ENCODE results near the gene ARHGEF4. TPM values are rescaled to one million over a fixed set of nuclear protein-coding genes. Genes with fewer than 3 reads are reported as not detected.

Gene ARHGEF4
- total RNA-seq, 2 experiments from 2014 or later: 4.2 to 4.3 TPM

GRCh38 chr2:130892793-130893785 lies 56.4 kb downstream of the ARHGEF4 start:
- no peaks in the 10 kb centered on the region for H3K9me3 Mint-ChIP-seq
- H3K4me1 Mint-ChIP-seq (ENCODE audit: low read depth): no peaks in the 10 kb centered on the region
- no peak overlapping the region for H3K4me3 Mint-ChIP-seq
- DNase-seq (no peak), ATAC-seq (no peak)
- no peaks in the 10 kb centered on the region for H3K36me3 Mint-ChIP-seq (ENCODE audit: low read depth)
- no peak for TF ChIP-seq CTCF (IDR thresholded peaks at IDR 0.05)
- ChIA-PET CTCF (interaction anchor here (1.1 kb wide), 1 partner anchor 11 kb away, joined by 3 read pairs; no protein-coding TSS in a partner anchor), POLR2A (no interaction called here)
- no peak overlapping the region for H3K27ac Mint-ChIP-seq
- intact Hi-C loops (cut with micrococcal nuclease): no loop called here
- peaks cover 9% of the 10 kb centered on the region for H3K27me3 Mint-ChIP-seq

GRCh38 chr2:130894326-130894942 lies 57.7 kb downstream of the ARHGEF4 start:
- Mint-ChIP-seq H3K4me1 (ENCODE audit: low read depth) (no peaks in the 10 kb centered on the region), H3K9me3 (no peaks in the 10 kb centered on the region), H3K27me3 (peaks cover 5% of the 10 kb centered on the region), H3K36me3 (ENCODE audit: low read depth) (no peaks in the 10 kb centered on the region), H3K4me3 (no peak overlapping the region), H3K27ac (no peak overlapping the region)
- no peak for TF ChIP-seq CTCF (IDR thresholded peaks at IDR 0.05)
- POLR2A ChIA-PET: no interaction called here
- ATAC-seq (no peak), DNase-seq (no peak)
- CTCF ChIA-PET: interaction anchor here (1.1 kb wide), 1 partner anchor 12 kb away, joined by 3 read pairs; no protein-coding TSS in a partner anchor
- intact Hi-C loops (cut with micrococcal nuclease): no loop called here

GRCh38 chr2:130896813-130897212 lies 60.1 kb downstream of the ARHGEF4 start:
- ATAC-seq (no peak), DNase-seq (no peak)
- CTCF ChIA-PET: no interaction called here
- Mint-ChIP-seq H3K27me3 (no peaks in the 10 kb centered on the region), H3K27ac (no peak overlapping the region), H3K4me1 (ENCODE audit: low read depth) (no peaks in the 10 kb centered on the region), H3K36me3 (ENCODE audit: low read depth) (no peaks in the 10 kb centered on the region), H3K9me3 (no peaks in the 10 kb centered on the region), H3K4me3 (no peak overlapping the region)
- no peak for TF ChIP-seq CTCF (IDR thresholded peaks at IDR 0.05)
- POLR2A ChIA-PET: no interaction called here
- intact Hi-C loops (cut with micrococcal nuclease): no loop called here

- Mint-ChIP-seq H3K36me3 (ENCODE audit: low read depth) (no peaks in the 10 kb centered on the region), H3K9me3 (no peaks in the 10 kb centered on the region), H3K4me1 (ENCODE audit: low read depth) (no peaks in the 10 kb centered on the region), H3K27ac (no peak overlapping the region), H3K27me3 (peaks cover 4% of the 10 kb centered on the region), H3K4me3 (no peak overlapping the region)
- DNase-seq (no peak), ATAC-seq (no peak)
- POLR2A ChIA-PET: no interaction called here
- TF ChIP-seq CTCF (IDR thresholded peaks at IDR 0.05): no peak
- CTCF ChIA-PET: no interaction called here
- intact Hi-C loops (cut with micrococcal nuclease): no loop called here
Observed at GRCh38 chr2:130898553-130898952, 61.8 kb downstream of the ARHGEF4 start.

GRCh38 chr2:130899306-130899705 lies 62.6 kb downstream of the ARHGEF4 start:
- no peak for TF ChIP-seq CTCF (IDR thresholded peaks at IDR 0.05)
- ChIA-PET CTCF (no interaction called here), POLR2A (no interaction called here)
- ATAC-seq: no peak
- Mint-ChIP-seq H3K27me3 (peaks cover 7% of the 10 kb centered on the region), H3K27ac (no peak overlapping the region), H3K36me3 (ENCODE audit: low read depth) (no peaks in the 10 kb centered on the region), H3K9me3 (no peaks in the 10 kb centered on the region), H3K4me3 (no peak overlapping the region), H3K4me1 (ENCODE audit: low read depth) (no peaks in the 10 kb centered on the region)
- no peak for DNase-seq
- intact Hi-C loops (cut with micrococcal nuclease): no loop called here

All from activated CD8-positive, alpha-beta T cell treated with anti-CD3 and anti-CD28 coated beads for 36 hours (primary cell).